Measurements from ENCODE around the gene COA8.
"Not testable (repeated sequence)": the region's sequence is repeated elsewhere in the genome, so short reads cannot be mapped to it uniquely, and the experiment has no call there.

COA8 gene

GRCh38 chr14:103520657-103521437, 41.9 kb upstream of the COA8 start:
- Histone ChIP-seq H3K27me3 (ENCODE audit: control insufficient read depth, insufficient read depth, low read length) (peaks cover 21% of the 10 kb centered on the region), H3K9ac (ENCODE audit: low read depth, low read length) (peak overlapping the region; percentile 36; the same call in 1 of the 2 replicates), H3K9me3 (ENCODE audit: control insufficient read depth, insufficient read depth, low read length) (no peaks in the 10 kb centered on the region), H3K4me3 (ENCODE audit: low read depth, low read length) (peak overlapping the region; percentile 97), H3K36me3 (ENCODE audit: control insufficient read depth, insufficient read depth, low read length) (peaks cover 18% of the 10 kb centered on the region), H3K27ac (ENCODE audit: low read depth, low read length) (peak overlapping the region; percentile 76), H3K4me1 (ENCODE audit: control insufficient read depth, insufficient read depth, low read length) (peaks cover 23% of the 10 kb centered on the region; the same call in 1 of the 2 replicates)

- Histone ChIP-seq H3K9me3 (ENCODE audit: control insufficient read depth, insufficient read depth, low read length) (no peaks in the 10 kb centered on the region), H3K9ac (ENCODE audit: low read depth, low read length) (peak overlapping the region; percentile 76; the same call in 1 of the 2 replicates), H3K4me3 (ENCODE audit: low read depth, low read length) (peak overlapping the region; percentile 97), H3K36me3 (ENCODE audit: control insufficient read depth, insufficient read depth, low read length) (peaks cover 18% of the 10 kb centered on the region), H3K4me1 (ENCODE audit: control insufficient read depth, insufficient read depth, low read length) (peaks cover 23% of the 10 kb centered on the region; the same call in 1 of the 2 replicates), H3K27ac (ENCODE audit: low read depth, low read length) (peak overlapping the region; percentile 76), H3K27me3 (ENCODE audit: control insufficient read depth, insufficient read depth, low read length) (peaks cover 21% of the 10 kb centered on the region)
These were observed 41.3 kb upstream of the COA8 start for GRCh38 chr14:103521438-103521950.

- Histone ChIP-seq H3K9ac (ENCODE audit: low read depth, low read length) (peak overlapping the region; percentile 76), H3K4me1 (ENCODE audit: control insufficient read depth, insufficient read depth, low read length) (peaks cover 23% of the 10 kb centered on the region; the same call in 1 of the 2 replicates), H3K27me3 (ENCODE audit: control insufficient read depth, insufficient read depth, low read length) (peaks cover 21% of the 10 kb centered on the region), H3K4me3 (ENCODE audit: low read depth, low read length) (peak overlapping the region; percentile 97), H3K9me3 (ENCODE audit: control insufficient read depth, insufficient read depth, low read length) (no peaks in the 10 kb centered on the region), H3K27ac (ENCODE audit: low read depth, low read length) (peak overlapping the region; percentile 76), H3K36me3 (ENCODE audit: control insufficient read depth, insufficient read depth, low read length) (peaks cover 18% of the 10 kb centered on the region)
These were observed 40.7 kb upstream of the COA8 start for GRCh38 chr14:103521951-103522563.

GRCh38 chr14:103522649-103523574, 39.8 kb upstream of the COA8 start, which contains the start of gene CKB:
TSS of gene CKB (minus strand) at chr14:103522830. CDS start at chr14:103522493, 337 bp downstream.
- H3K4me1 ChIP-seq (ENCODE audit: control insufficient read depth, insufficient read depth, low read length) = peaks cover 20% of the 10 kb centered on the region; the same call in 1 of the 2 replicates
- H3K9ac ChIP-seq (ENCODE audit: low read depth, low read length) = peak within 1 kb of the TSS; percentile 76
- peak within 1 kb of the TSS; percentile 97 for H3K4me3 ChIP-seq (ENCODE audit: low read depth, low read length)
- H3K36me3 ChIP-seq (ENCODE audit: control insufficient read depth, insufficient read depth, low read length) = peaks cover 18% of the 10 kb centered on the region
- H3K27ac ChIP-seq (ENCODE audit: low read depth, low read length) = peak within 1 kb of the TSS; percentile 76
- no peaks in the 10 kb centered on the region for H3K9me3 ChIP-seq (ENCODE audit: control insufficient read depth, insufficient read depth, low read length)
- peaks cover 21% of the 10 kb centered on the region for H3K27me3 ChIP-seq (ENCODE audit: control insufficient read depth, insufficient read depth, low read length)

- Histone ChIP-seq H3K9ac (ENCODE audit: low read depth, low read length) (no peak overlapping the region), H3K4me1 (ENCODE audit: control insufficient read depth, insufficient read depth, low read length) (peaks cover 18% of the 10 kb centered on the region; the same call in 1 of the 2 replicates), H3K36me3 (ENCODE audit: control insufficient read depth, insufficient read depth, low read length) (peaks cover 18% of the 10 kb centered on the region), H3K27ac (ENCODE audit: low read depth, low read length) (no peak overlapping the region), H3K4me3 (ENCODE audit: low read depth, low read length) (peak overlapping the region; percentile 97), H3K27me3 (ENCODE audit: control insufficient read depth, insufficient read depth, low read length) (peaks cover 21% of the 10 kb centered on the region), H3K9me3 (ENCODE audit: control insufficient read depth, insufficient read depth, low read length) (no peaks in the 10 kb centered on the region)
These were observed 39.2 kb upstream of the COA8 start for GRCh38 chr14:103523575-103523954.

GRCh38 chr14:103524002-103524935, 38.5 kb upstream of the COA8 start:
- Histone ChIP-seq H3K27ac (ENCODE audit: low read depth, low read length) (peak overlapping the region; percentile 47), H3K9ac (ENCODE audit: low read depth, low read length) (no peak overlapping the region), H3K4me1 (ENCODE audit: control insufficient read depth, insufficient read depth, low read length) (peaks cover 13% of the 10 kb centered on the region; the same call in 1 of the 2 replicates)

GRCh38 chr14:103525430-103526246, 37.1 kb upstream of the COA8 start:
- H3K9me3 ChIP-seq (ENCODE audit: control insufficient read depth, insufficient read depth, low read length); H3K4me1 ChIP-seq (ENCODE audit: control insufficient read depth, insufficient read depth, low read length); H3K36me3 ChIP-seq (ENCODE audit: control insufficient read depth, insufficient read depth, low read length); H3K4me3 ChIP-seq (ENCODE audit: low read depth, low read length); H3K9ac ChIP-seq (ENCODE audit: low read depth, low read length): not testable (repeated sequence)
- peak overlapping the region; percentile 18 for H3K27ac ChIP-seq (ENCODE audit: low read depth, low read length)
- peaks cover 21% of the 10 kb centered on the region for H3K27me3 ChIP-seq (ENCODE audit: control insufficient read depth, insufficient read depth, low read length)

More at GRCh38 chr14:103524002-103524935, 38.5 kb upstream of the COA8 start:
- H3K36me3 ChIP-seq (ENCODE audit: control insufficient read depth, insufficient read depth, low read length) = peaks cover 17% of the 10 kb centered on the region
- H3K27me3 ChIP-seq (ENCODE audit: control insufficient read depth, insufficient read depth, low read length) = peaks cover 21% of the 10 kb centered on the region
- H3K9me3 ChIP-seq (ENCODE audit: control insufficient read depth, insufficient read depth, low read length) = no peaks in the 10 kb centered on the region
- H3K4me3 ChIP-seq (ENCODE audit: low read depth, low read length) = no peak overlapping the region

- Histone ChIP-seq H3K9ac (ENCODE audit: low read depth, low read length) (no peak overlapping the region), H3K4me3 (ENCODE audit: low read depth, low read length) (no peak overlapping the region), H3K27ac (ENCODE audit: low read depth, low read length) (no peak overlapping the region), H3K36me3 (ENCODE audit: control insufficient read depth, insufficient read depth, low read length) (0 out of 2 replicates have a peak, but pooled peaks cover 3% of the 10 kb centered on the region), H3K9me3 (ENCODE audit: control insufficient read depth, insufficient read depth, low read length) (no peaks in the 10 kb centered on the region), H3K4me1 (ENCODE audit: control insufficient read depth, insufficient read depth, low read length) (peaks cover 8% of the 10 kb centered on the region; the same call in 1 of the 2 replicates), H3K27me3 (ENCODE audit: control insufficient read depth, insufficient read depth, low read length) (peaks cover 21% of the 10 kb centered on the region)
These were observed 36.4 kb upstream of the COA8 start for GRCh38 chr14:103526247-103526913.

GRCh38 chr14:103526914-103527248, 35.9 kb upstream of the COA8 start:
- Histone ChIP-seq H3K4me1 (ENCODE audit: control insufficient read depth, insufficient read depth, low read length) (peaks cover 8% of the 10 kb centered on the region; the same call in 1 of the 2 replicates), H3K9me3 (ENCODE audit: control insufficient read depth, insufficient read depth, low read length) (no peaks in the 10 kb centered on the region), H3K27me3 (ENCODE audit: control insufficient read depth, insufficient read depth, low read length) (peaks cover 21% of the 10 kb centered on the region), H3K4me3 (ENCODE audit: low read depth, low read length) (no peak overlapping the region), H3K27ac (ENCODE audit: low read depth, low read length) (no peak overlapping the region), H3K9ac (ENCODE audit: low read depth, low read length) (no peak overlapping the region), H3K36me3 (ENCODE audit: control insufficient read depth, insufficient read depth, low read length) (0 out of 2 replicates have a peak, but pooled peaks cover 3% of the 10 kb centered on the region)
